ENCODE measurements around the gene IRS1. TPM values are rescaled to one million over a fixed set of nuclear protein-coding genes. Genes with fewer than 3 reads are reported as not detected.

Gene IRS1
- total and polyA plus RNA-seq, 2 of the 4 experiments (the other 2 are of a cell fraction) = 21.1 to 37.1 TPM

GRCh38 chr2:226791056-226791486, 8.5 kb downstream of the IRS1 start:
- ATAC-seq (ENCODE audit: low read depth) (peak; percentile 10), DNase-seq (peak; percentile 71)
- peaks cover 8% of the 10 kb centered on the region for H3K4me1 ChIP-seq (ENCODE audit: control insufficient read depth, insufficient read depth, low read length)
- H3K36me3 ChIP-seq (ENCODE audit: control insufficient read depth, insufficient read depth, low read length) = peaks cover 42% of the 10 kb centered on the region
- H3K79me1 ChIP-seq (ENCODE audit: low read depth in 1 of 2, low read length in 2 of 2) = peaks cover 0 to 15% of the 10 kb centered on the region in 2 experiments; a peak in 2 of 4 replicates
- CTCF ChIA-PET = interaction anchor here (1.2 to 1.3 kb wide), 2 partner anchors 673 to 902 kb away, joined by 3 to 5 read pairs; no protein-coding TSS in a partner anchor
- intact Hi-C loops (cut with micrococcal nuclease) = loop anchor here (5.0 to 10.0 kb wide), 6 partner anchors 34 to 486 kb away; no protein-coding TSS in a partner anchor
- H3K4me3 ChIP-seq (ENCODE audit: insufficient read depth, low read depth, low read length) = peak overlapping the region; percentile 52
- peaks cover 37% of the 10 kb centered on the region for H4K20me1 ChIP-seq (ENCODE audit: insufficient read depth, low read length)
- 0 out of 2 replicates have a peak overlapping the region, but pooled peaks have one; percentile 30 for H2BK20ac ChIP-seq (ENCODE audit: low read depth, low read length)
- H3K14ac ChIP-seq (replicated peaks; ENCODE audit: low read depth, low read length) = peak overlapping the region; percentile 73
- POLR2A ChIA-PET (ENCODE audit: unreplicated experiment) = no interaction called here
- H2AK5ac ChIP-seq (ENCODE audit: low read depth, low read length) = peak overlapping the region; percentile 82
- dilution Hi-C loops (cut with HindIII; ENCODE audit: low sequenced_read_pairs, unreplicated experiment) = no loop called here
- peak overlapping the region; percentile 87 for H3K4ac ChIP-seq (ENCODE audit: low read depth, low read length)
- H2BK5ac ChIP-seq (ENCODE audit: low read depth, low read length, poor library complexity, severe bottlenecking) = peak overlapping the region; percentile 79
- peak overlapping the region; percentile 85 for H2AFZ ChIP-seq (replicated peaks; ENCODE audit: low read length, poor library complexity)
- H3K18ac ChIP-seq (ENCODE audit: low read depth, low read length) = peak overlapping the region; percentile 19; the same call in 1 of the 2 replicates
- H2BK120ac ChIP-seq (ENCODE audit: low read depth, low read length) = peak overlapping the region; percentile 77
- no peaks in the 10 kb centered on the region for H3K9me3 ChIP-seq (ENCODE audit: control insufficient read depth, insufficient read depth, low read length)
- peak overlapping the region; percentile 75 to 78 for H4K8ac ChIP-seq (ENCODE audit: low read depth in 2 of 2, low read length in 2 of 2)
- in situ Hi-C loops (cut with MboI; ENCODE audit: low sequenced_read_pairs) = loop anchor here (5.0 to 25.0 kb wide), 3 partner anchors 136 to 1679 kb away; no protein-coding TSS in a partner anchor
- TF ChIP-seq FOS (IDR thresholded peaks at IDR 0.05; ENCODE audit: low read depth, low read length) (no peak), USF2 (IDR thresholded peaks at IDR 0.05; ENCODE audit: low read depth, low read length) (peak; percentile 43; the same call in 1 of the 2 replicates), BHLHE40 (IDR thresholded peaks at IDR 0.05; ENCODE audit: low read depth, low read length) (peak; percentile 35; the same call in 1 of the 2 replicates), MXI1 (IDR thresholded peaks at IDR 0.05; ENCODE audit: borderline replicate concordance, low read depth, low read length) (peak; percentile 79; the same call in 1 of the 2 replicates)
- H3K27ac ChIP-seq (ENCODE audit: insufficient read depth, low read length) = peak overlapping the region; percentile 90
- H2BK15ac ChIP-seq (ENCODE audit: low read depth, low read length) = peak overlapping the region; percentile 63; the same call in 2 of the 3 replicates
- H3K4me2 ChIP-seq (ENCODE audit: low read depth, low read length) = peak overlapping the region; percentile 66
- H2AK9ac ChIP-seq (replicated peaks; ENCODE audit: low read depth, low read length, poor library complexity) = peak overlapping the region; percentile 89
- H3K9ac ChIP-seq (ENCODE audit: low read depth, low read length) = peak overlapping the region; percentile 73
- WGBS, 2 experiments (ENCODE audit: extremely low coverage in 2 of 2, insufficient read length in 1 of 2) = 0% methylated on average over 9 of the region's 24 CpGs; no CpG with 5 or more reads in 1 of the 2 experiments
- no TSS peak for BruUV-seq (replicated peaks)
- H4K5ac ChIP-seq (ENCODE audit: low read depth, low read length) = peak overlapping the region; percentile 27; the same call in 1 of the 2 replicates
- H3K9me1 ChIP-seq (ENCODE audit: insufficient read depth, low read length) = peaks cover 10% of the 10 kb centered on the region; the same call in 1 of the 2 replicates
- H3K27me3 ChIP-seq (ENCODE audit: control insufficient read depth, insufficient read depth, low read length) = no peaks in the 10 kb centered on the region
- peak overlapping the region; percentile 67 for H4K91ac ChIP-seq (ENCODE audit: insufficient read depth, low read depth, low read length)
- H3K23ac ChIP-seq (ENCODE audit: low read depth, low read length) = peak overlapping the region; percentile 88
- H3K56ac ChIP-seq (ENCODE audit: extremely low read depth, insufficient read depth, low read length) = peak overlapping the region; percentile 73

All from IMR-90 (cell line).